ENCODE measurements around the gene MBP. TPM values are rescaled to one million over a fixed set of nuclear protein-coding genes. Genes with fewer than 3 reads are reported as not detected.

The MBP gene
- polyA plus RNA-seq, 1 experiment = 5.3 TPM

DNA sequence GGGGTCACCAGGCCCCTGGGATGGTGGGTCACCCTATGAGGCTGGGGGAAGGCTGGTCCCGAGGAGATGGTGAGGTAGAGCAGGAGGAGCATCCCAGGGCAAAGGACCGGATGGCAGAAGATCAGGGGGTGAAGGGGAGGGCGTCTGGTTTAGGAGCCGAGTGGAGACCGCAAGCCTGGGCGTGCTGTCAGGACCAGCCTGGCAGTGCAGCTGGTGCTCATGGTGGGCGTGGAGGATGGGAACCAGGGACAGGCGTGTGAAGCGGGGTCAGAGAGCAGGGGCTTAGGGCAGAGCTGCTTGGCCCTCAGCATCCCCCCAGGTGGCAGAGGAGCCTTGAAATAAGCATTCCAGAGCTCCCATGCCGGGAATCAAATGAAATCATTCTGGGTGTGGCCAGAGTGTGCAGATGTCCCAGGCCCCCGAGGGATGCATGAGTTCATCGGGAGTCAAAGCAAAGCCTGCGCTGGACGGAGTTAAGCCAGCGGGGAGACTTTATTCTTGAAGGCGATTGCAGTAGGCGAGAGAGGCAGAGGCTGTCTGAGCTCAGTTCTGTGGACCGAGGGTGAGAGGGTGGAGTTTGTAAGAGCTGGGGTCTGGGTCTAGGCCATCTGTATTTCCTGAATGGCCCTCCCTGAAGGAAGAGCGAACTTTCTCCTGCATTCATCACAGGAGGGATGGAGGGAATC lies 33.1 kb upstream of the MBP start:
- no peak overlapping the region for H3K27ac ChIP-seq (ENCODE audit: low read depth, low read length)
- peaks cover 19% of the 10 kb centered on the region for H3K27me3 ChIP-seq (ENCODE audit: control insufficient read depth, insufficient read depth, low read length)
- H3K9me3 ChIP-seq (ENCODE audit: control insufficient read depth, insufficient read depth, low read length) = peaks cover 3% of the 10 kb centered on the region; the same call in 1 of the 2 replicates
- ChIA-PET POLR2A (no interaction called here), CTCF (no interaction called here)
- H3K4me3 ChIP-seq (ENCODE audit: low read depth, low read length) = no peak overlapping the region
- TF ChIP-seq, protein P1, sequence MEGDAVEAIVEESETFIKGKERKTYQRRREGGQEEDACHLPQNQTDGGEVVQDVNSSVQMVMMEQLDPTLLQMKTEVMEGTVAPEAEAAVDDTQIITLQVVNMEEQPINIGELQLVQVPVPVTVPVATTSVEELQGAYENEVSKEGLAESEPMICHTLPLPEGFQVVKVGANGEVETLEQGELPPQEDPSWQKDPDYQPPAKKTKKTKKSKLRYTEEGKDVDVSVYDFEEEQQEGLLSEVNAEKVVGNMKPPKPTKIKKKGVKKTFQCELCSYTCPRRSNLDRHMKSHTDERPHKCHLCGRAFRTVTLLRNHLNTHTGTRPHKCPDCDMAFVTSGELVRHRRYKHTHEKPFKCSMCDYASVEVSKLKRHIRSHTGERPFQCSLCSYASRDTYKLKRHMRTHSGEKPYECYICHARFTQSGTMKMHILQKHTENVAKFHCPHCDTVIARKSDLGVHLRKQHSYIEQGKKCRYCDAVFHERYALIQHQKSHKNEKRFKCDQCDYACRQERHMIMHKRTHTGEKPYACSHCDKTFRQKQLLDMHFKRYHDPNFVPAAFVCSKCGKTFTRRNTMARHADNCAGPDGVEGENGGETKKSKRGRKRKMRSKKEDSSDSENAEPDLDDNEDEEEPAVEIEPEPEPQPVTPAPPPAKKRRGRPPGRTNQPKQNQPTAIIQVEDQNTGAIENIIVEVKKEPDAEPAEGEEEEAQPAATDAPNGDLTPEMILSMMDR (IDR thresholded peaks at IDR 0.05; ENCODE audit: low read depth, low read length) = no peak
- no peak for DNase-seq (ENCODE audit: low read depth, low spot score)

GRCh38 chr18:77164763-77165485 lies 32.3 kb upstream of the MBP start:
- Histone ChIP-seq H3K9me3 (ENCODE audit: control insufficient read depth, insufficient read depth, low read length) (peaks cover 3% of the 10 kb centered on the region; the same call in 1 of the 2 replicates), H3K27me3 (ENCODE audit: control insufficient read depth, insufficient read depth, low read length) (peaks cover 16% of the 10 kb centered on the region), H3K4me3 (ENCODE audit: low read depth, low read length) (no peak overlapping the region), H3K27ac (ENCODE audit: low read depth, low read length) (no peak overlapping the region)
- POLR2A ChIA-PET = no interaction called here
- TF ChIP-seq, protein P1 (IDR thresholded peaks at IDR 0.05; ENCODE audit: low read depth, low read length) = no peak
- no peak for DNase-seq (ENCODE audit: low read depth, low spot score)
- CTCF ChIA-PET = no interaction called here

DNA sequence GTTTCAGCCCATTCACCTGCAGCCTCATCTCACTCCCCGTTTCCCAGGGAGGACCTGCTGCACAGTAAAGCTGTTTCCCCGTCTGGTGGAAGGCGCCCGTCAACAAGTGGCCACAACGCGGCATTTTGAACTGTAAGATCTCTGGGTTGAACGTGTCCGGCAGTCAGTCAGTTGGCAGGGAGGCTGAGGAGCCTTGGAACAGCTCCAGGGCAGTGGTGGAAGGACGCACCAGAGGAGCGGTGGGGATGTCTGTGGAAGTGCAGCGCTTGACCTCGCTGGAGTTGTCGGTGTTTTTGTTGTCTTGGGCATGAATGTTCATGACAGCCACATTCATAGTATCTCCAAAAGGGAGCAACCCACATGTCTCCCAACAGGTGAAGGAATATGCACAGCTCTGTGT lies 31.4 kb upstream of the MBP start:
- CTCF ChIA-PET = no interaction called here
- H3K27ac ChIP-seq (ENCODE audit: low read depth, low read length) = no peak overlapping the region
- no peak overlapping the region for H3K4me3 ChIP-seq (ENCODE audit: low read depth, low read length)
- POLR2A ChIA-PET = no interaction called here
- TF ChIP-seq, protein P1 (IDR thresholded peaks at IDR 0.05; ENCODE audit: low read depth, low read length) = no peak
- H3K27me3 ChIP-seq (ENCODE audit: control insufficient read depth, insufficient read depth, low read length) = peaks cover 19% of the 10 kb centered on the region
- DNase-seq (ENCODE audit: low read depth, low spot score) = no peak
- H3K9me3 ChIP-seq (ENCODE audit: control insufficient read depth, insufficient read depth, low read length) = peaks cover 3% of the 10 kb centered on the region; the same call in 1 of the 2 replicates

DNA sequence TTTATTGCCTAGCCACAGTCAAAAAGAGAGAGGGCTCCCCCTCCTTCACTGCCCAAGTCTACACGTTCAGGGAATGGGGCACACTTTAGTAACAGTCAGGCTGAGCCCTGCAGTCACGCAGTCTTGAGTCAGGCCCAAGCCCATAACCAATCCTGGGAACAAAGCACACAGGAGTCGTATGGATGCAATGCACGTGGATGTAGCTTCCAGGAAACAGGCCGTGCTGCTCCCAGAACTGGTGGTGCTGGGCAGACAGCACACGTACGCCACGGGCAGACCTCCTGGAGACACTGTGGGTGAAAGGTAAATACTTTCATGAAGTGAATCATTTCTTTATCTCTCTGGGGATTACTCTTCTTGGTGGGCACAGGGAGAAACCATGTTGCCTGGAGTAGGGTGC lies 30.0 kb upstream of the MBP start:
- POLR2A ChIA-PET = no interaction called here
- CTCF ChIA-PET = no interaction called here
- Histone ChIP-seq H3K27ac (ENCODE audit: low read depth, low read length) (no peak overlapping the region), H3K4me3 (ENCODE audit: low read depth, low read length) (no peak overlapping the region), H3K27me3 (ENCODE audit: control insufficient read depth, insufficient read depth, low read length) (peaks cover 15% of the 10 kb centered on the region), H3K9me3 (ENCODE audit: control insufficient read depth, insufficient read depth, low read length) (peaks cover 3% of the 10 kb centered on the region; the same call in 1 of the 2 replicates)
- no peak for DNase-seq (ENCODE audit: low read depth, low spot score)
- TF ChIP-seq, protein P1 (IDR thresholded peaks at IDR 0.05; ENCODE audit: low read depth, low read length) = no peak

- no peak overlapping the region for H3K4me3 ChIP-seq (ENCODE audit: low read depth, low read length)
- POLR2A ChIA-PET = no interaction called here
- H3K27ac ChIP-seq (ENCODE audit: low read depth, low read length) = no peak overlapping the region
- DNase-seq (ENCODE audit: low read depth, low spot score) = no peak
- TF ChIP-seq, protein P1 (IDR thresholded peaks at IDR 0.05; ENCODE audit: low read depth, low read length) = no peak
- peaks cover 3% of the 10 kb centered on the region; the same call in 1 of the 2 replicates for H3K9me3 ChIP-seq (ENCODE audit: control insufficient read depth, insufficient read depth, low read length)
- CTCF ChIA-PET = no interaction called here
- H3K27me3 ChIP-seq (ENCODE audit: control insufficient read depth, insufficient read depth, low read length) = peaks cover 14% of the 10 kb centered on the region
These were observed 29.4 kb upstream of the MBP start for GRCh38 chr18:77161961-77162360.

All from AG04450 (cell line).